ENCODE measurements around the gene MYRIP.

GRCh38 chr3:40152482-40153133 lies 343.2 kb downstream of the MYRIP start:
- TF ChIP-seq, protein P1, sequence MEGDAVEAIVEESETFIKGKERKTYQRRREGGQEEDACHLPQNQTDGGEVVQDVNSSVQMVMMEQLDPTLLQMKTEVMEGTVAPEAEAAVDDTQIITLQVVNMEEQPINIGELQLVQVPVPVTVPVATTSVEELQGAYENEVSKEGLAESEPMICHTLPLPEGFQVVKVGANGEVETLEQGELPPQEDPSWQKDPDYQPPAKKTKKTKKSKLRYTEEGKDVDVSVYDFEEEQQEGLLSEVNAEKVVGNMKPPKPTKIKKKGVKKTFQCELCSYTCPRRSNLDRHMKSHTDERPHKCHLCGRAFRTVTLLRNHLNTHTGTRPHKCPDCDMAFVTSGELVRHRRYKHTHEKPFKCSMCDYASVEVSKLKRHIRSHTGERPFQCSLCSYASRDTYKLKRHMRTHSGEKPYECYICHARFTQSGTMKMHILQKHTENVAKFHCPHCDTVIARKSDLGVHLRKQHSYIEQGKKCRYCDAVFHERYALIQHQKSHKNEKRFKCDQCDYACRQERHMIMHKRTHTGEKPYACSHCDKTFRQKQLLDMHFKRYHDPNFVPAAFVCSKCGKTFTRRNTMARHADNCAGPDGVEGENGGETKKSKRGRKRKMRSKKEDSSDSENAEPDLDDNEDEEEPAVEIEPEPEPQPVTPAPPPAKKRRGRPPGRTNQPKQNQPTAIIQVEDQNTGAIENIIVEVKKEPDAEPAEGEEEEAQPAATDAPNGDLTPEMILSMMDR (conservative IDR thresholded peaks at IDR 0.05; ENCODE audit: low read depth, low read length), result no peak
- TF ChIP-seq EZH2 (IDR thresholded peaks at IDR 0.05; ENCODE audit: low read length, unreplicated experiment), result no peak
